ENCODE results near the gene BICRA. TPM values are rescaled to one million over a fixed set of nuclear protein-coding genes. Genes with fewer than 3 reads are reported as not detected.
"Not testable (repeated sequence)": the region's sequence is repeated elsewhere in the genome, so short reads cannot be mapped to it uniquely, and the experiment has no call there.

Gene BICRA
- total and polyA plus RNA-seq, 2 of the 4 experiments (the other 2 are of a cell fraction) = 1.8 to 3.5 TPM

DNA sequence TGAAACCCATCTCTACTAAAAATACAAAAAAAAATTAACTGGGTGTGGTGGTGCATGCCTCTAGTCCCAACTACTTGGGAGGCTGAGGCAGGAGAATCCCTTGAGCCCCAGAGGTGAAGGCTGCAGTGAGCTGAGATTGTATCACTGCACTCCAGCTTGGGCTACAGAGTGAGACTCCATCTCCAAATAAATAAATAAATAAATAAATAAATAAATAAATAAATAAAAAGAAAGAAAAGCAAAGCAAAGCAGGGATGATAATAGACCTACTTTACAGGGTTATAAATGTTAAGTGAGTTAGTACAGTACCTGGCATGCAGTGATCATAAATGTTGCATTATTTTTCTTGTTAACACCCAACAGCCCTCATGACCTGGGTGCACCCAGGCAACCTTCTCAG lies 105.9 kb downstream of the BICRA start:
- Histone ChIP-seq H3K27ac (ENCODE audit: insufficient read depth, low read length) (peak overlapping the region; percentile 39), H3K4me2 (ENCODE audit: low read depth, low read length) (peak overlapping the region; percentile 95), H3K56ac (ENCODE audit: extremely low read depth, insufficient read depth, low read length) (0 out of 2 replicates have a peak overlapping the region, but pooled peaks have one; percentile 4), H3K23ac (ENCODE audit: low read depth, low read length) (peak overlapping the region; percentile 55), H4K20me1 (ENCODE audit: insufficient read depth, low read length) (peaks cover 43% of the 10 kb centered on the region), H3K4ac (ENCODE audit: low read depth, low read length) (peak overlapping the region; percentile 100), H3K14ac (replicated peaks; ENCODE audit: low read depth, low read length) (peak overlapping the region; percentile 41), H3K4me3 (ENCODE audit: insufficient read depth, low read depth, low read length) (peak overlapping the region; percentile 90), H3K9ac (ENCODE audit: low read depth, low read length) (peak overlapping the region; percentile 37), H3K36me3 (ENCODE audit: control insufficient read depth, insufficient read depth, low read length) (peaks cover 29% of the 10 kb centered on the region), H3K4me1 (ENCODE audit: control insufficient read depth, insufficient read depth, low read length) (peaks cover 17% of the 10 kb centered on the region), H2AK9ac (replicated peaks; ENCODE audit: low read depth, low read length, poor library complexity) (peak overlapping the region; percentile 18), H3K9me1 (ENCODE audit: insufficient read depth, low read length) (peaks cover 14% of the 10 kb centered on the region), H3K79me1 (ENCODE audit: low read depth in 1 of 2, low read length in 2 of 2) (peaks cover 0 to 43% of the 10 kb centered on the region in 2 experiments; a peak in 3 of 4 replicates), H4K8ac (ENCODE audit: low read depth in 2 of 2, low read length in 2 of 2) (peak overlapping the region; percentile 2 to 89; a peak in 1 of 4 replicates), H2BK5ac (ENCODE audit: low read depth, low read length, poor library complexity, severe bottlenecking) (peak overlapping the region; percentile 28)
- H3K9me3 ChIP-seq (ENCODE audit: control insufficient read depth, insufficient read depth, low read length); H2BK20ac ChIP-seq (ENCODE audit: low read depth, low read length); H4K91ac ChIP-seq (ENCODE audit: insufficient read depth, low read depth, low read length); H3K27me3 ChIP-seq (ENCODE audit: control insufficient read depth, insufficient read depth, low read length); H2AK5ac ChIP-seq (ENCODE audit: low read depth, low read length); BruUV-seq (replicated peaks); H2BK120ac ChIP-seq (ENCODE audit: low read depth, low read length); DNase-seq; H4K5ac ChIP-seq (ENCODE audit: low read depth, low read length); H2AFZ ChIP-seq (replicated peaks; ENCODE audit: low read length, poor library complexity); H2BK15ac ChIP-seq (ENCODE audit: low read depth, low read length); intact Hi-C loops (cut with micrococcal nuclease); ATAC-seq (ENCODE audit: low read depth); H3K18ac ChIP-seq (ENCODE audit: low read depth, low read length); dilution Hi-C loops (cut with HindIII; ENCODE audit: low sequenced_read_pairs, unreplicated experiment): not testable (repeated sequence)
- ChIA-PET CTCF (interaction anchor here (3.0 kb wide), 1 partner anchor 29 kb away, joined by 16 read pairs; no protein-coding TSS in a partner anchor), POLR2A (ENCODE audit: unreplicated experiment) (interaction anchor here (0.8 kb wide), 1 partner anchor 9 kb away, joined by 4 read pairs; no protein-coding TSS in a partner anchor)
- in situ Hi-C loops (cut with MboI; ENCODE audit: low sequenced_read_pairs) = loop anchor here (5.0 to 25.0 kb wide), 2 partner anchors 32 to 428 kb away; partner anchors contain the start of gene NOP53
